GM12892 (cell line): ENCODE measurements around the gene DNAH10.

Source experiments
- DNase-seq: peaks from one replicate; pipeline ENCODE4 v3.0.0; 2011; ENCODE audit not compliant: insufficient read length
- FAIRE-seq: peaks from 2 replicates; lab custom pipeline; 2011; peaks lifted over from hg19 to GRCh38; lab: Jason Lieb, UNC
- POLR2A ChIP-seq: IDR thresholded peaks from 2 replicates; pipeline ENCODE4 v1.6.1; 2011; ENCODE audit warnings: low read depth, low read length, control low read depth
- POLR2AphosphoS5 ChIP-seq: IDR thresholded peaks from 2 replicates; pipeline ENCODE4 v1.6.1; 2011; ENCODE audit warnings: low read depth, low read length, control low read depth
- TAF1 ChIP-seq: IDR thresholded peaks from 2 replicates; pipeline ENCODE4 v1.6.1; 2011; ENCODE audit warnings: low read depth, mild to moderate bottlenecking, control low read depth, low read length, borderline replicate concordance

DNAH10 gene

GRCh38 chr12:123966596-123966995 lies 204.5 kb downstream of the DNAH10 start:
- no peak for DNase-seq
- FAIRE-seq = no peak
- TF ChIP-seq POLR2A = no peak
- no peak for TF ChIP-seq TAF1
- no peak for TF ChIP-seq POLR2AphosphoS5

- no peak for FAIRE-seq
- TF ChIP-seq POLR2AphosphoS5 (no peak), TAF1 (no peak), POLR2A (no peak)
- no peak for DNase-seq
These were observed 205.1 kb downstream of the DNAH10 start for GRCh38 chr12:123967121-123967586.

GRCh38 chr12:123971449-123971769 lies 209.3 kb downstream of the DNAH10 start:
- TF ChIP-seq POLR2A (no peak), POLR2AphosphoS5 (no peak), TAF1 (no peak)
- DNase-seq (no peak), FAIRE-seq (no peak)

GRCh38 chr12:123971770-123972456 lies 209.8 kb downstream of the DNAH10 start:
- TF ChIP-seq POLR2AphosphoS5 (no peak), POLR2A (no peak), TAF1 (no peak)
- FAIRE-seq (peak; percentile 50), DNase-seq (no peak)

- FAIRE-seq = peak; percentile 98
- TF ChIP-seq POLR2AphosphoS5 (no peak), POLR2A (peak; percentile 62)
- DNase-seq = peak; percentile 96
These were observed 210.6 kb downstream of the DNAH10 start, which contains the start of the genes CCDC92 and ZNF664 for GRCh38 chr12:123972457-123973401. CCDC92 (minus strand) TSS chr12:123972831; CDS start chr12:123944305, 28,526 bp downstream. ZNF664 (plus strand) TSS chr12:123973215; CDS start chr12:124012145, 38,930 bp downstream.

- TF ChIP-seq TAF1 (no peak), POLR2A (no peak), POLR2AphosphoS5 (no peak)
- DNase-seq = no peak
- no peak for FAIRE-seq
These were observed 211.6 kb downstream of the DNAH10 start for GRCh38 chr12:123973552-123974341.

- no peak for TF ChIP-seq TAF1
- TF ChIP-seq POLR2AphosphoS5 = no peak
- TF ChIP-seq POLR2A = no peak
- no peak for FAIRE-seq
- DNase-seq = no peak
These were observed 214.2 kb downstream of the DNAH10 start for GRCh38 chr12:123976227-123976826.

GRCh38 chr12:123979566-123979965 lies 217.5 kb downstream of the DNAH10 start:
- DNase-seq = no peak
- TF ChIP-seq TAF1 = no peak
- TF ChIP-seq POLR2AphosphoS5 = no peak
- no peak for TF ChIP-seq POLR2A
- no peak for FAIRE-seq

- no peak for TF ChIP-seq POLR2A
- no peak for TF ChIP-seq TAF1
- TF ChIP-seq POLR2AphosphoS5 = no peak
- FAIRE-seq = no peak
- DNase-seq = no peak
These were observed 220.2 kb downstream of the DNAH10 start for GRCh38 chr12:123982269-123982668.

GRCh38 chr12:123983822-123984485 lies 221.9 kb downstream of the DNAH10 start:
- no peak for TF ChIP-seq POLR2AphosphoS5
- TF ChIP-seq TAF1 = no peak
- no peak for TF ChIP-seq POLR2A
- peak; percentile 86 for FAIRE-seq
- DNase-seq = peak; percentile 11
